ENCODE results near the gene ZNF865.

DNA sequence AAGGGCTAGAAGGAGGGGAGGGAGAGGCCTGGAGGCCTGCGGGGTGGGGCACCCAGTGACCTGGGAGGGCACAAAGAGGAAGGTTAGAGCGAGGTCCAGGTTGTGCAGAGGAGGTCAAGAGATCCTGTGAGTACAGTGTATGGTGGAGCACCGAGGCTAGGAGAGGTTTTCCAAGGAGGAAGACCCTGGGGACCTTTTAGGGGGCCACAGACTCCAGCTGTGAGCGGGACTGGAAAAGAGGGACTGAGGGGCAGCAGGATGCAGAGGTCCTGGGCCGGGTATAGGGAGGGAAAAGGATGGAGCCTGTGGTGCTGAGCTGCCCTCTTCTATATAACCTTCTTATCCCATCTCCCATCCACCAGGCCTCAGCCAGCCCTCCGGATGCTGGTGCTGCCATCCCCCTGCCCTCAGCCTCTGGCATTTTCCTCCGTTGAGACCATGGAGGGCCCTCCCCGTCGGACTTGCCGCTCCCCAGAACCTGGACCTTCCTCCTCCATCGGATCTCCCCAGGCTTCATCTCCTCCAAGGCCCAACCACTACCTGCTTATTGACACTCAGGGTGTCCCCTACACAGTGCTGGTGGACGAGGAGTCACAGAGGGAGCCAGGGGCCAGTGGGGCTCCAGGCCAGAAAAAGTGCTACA, 38.9 kb downstream of the ZNF865 start:
- TF ChIP-seq, protein P1, sequence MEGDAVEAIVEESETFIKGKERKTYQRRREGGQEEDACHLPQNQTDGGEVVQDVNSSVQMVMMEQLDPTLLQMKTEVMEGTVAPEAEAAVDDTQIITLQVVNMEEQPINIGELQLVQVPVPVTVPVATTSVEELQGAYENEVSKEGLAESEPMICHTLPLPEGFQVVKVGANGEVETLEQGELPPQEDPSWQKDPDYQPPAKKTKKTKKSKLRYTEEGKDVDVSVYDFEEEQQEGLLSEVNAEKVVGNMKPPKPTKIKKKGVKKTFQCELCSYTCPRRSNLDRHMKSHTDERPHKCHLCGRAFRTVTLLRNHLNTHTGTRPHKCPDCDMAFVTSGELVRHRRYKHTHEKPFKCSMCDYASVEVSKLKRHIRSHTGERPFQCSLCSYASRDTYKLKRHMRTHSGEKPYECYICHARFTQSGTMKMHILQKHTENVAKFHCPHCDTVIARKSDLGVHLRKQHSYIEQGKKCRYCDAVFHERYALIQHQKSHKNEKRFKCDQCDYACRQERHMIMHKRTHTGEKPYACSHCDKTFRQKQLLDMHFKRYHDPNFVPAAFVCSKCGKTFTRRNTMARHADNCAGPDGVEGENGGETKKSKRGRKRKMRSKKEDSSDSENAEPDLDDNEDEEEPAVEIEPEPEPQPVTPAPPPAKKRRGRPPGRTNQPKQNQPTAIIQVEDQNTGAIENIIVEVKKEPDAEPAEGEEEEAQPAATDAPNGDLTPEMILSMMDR (IDR thresholded peaks at IDR 0.05 in 2 of 3, conservative IDR thresholded peaks at IDR 0.05 in 1 of 3; ENCODE audit: borderline replicate concordance in 1 of 3, insufficient read depth in 1 of 3, low read depth in 2 of 3, low read length in 2 of 3), result no peak
- TF ChIP-seq, protein P2, sequence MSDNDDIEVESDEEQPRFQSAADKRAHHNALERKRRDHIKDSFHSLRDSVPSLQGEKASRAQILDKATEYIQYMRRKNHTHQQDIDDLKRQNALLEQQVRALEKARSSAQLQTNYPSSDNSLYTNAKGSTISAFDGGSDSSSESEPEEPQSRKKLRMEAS (IDR thresholded peaks at IDR 0.05), result no peak
- TF ChIP-seq POLR2A (IDR thresholded peaks at IDR 0.05; ENCODE audit: borderline replicate concordance, extremely low read depth, insufficient read depth, insufficient read length) (no peak), EZH2 (IDR thresholded peaks at IDR 0.05) (no peak)
- TF ChIP-seq, protein P3, sequence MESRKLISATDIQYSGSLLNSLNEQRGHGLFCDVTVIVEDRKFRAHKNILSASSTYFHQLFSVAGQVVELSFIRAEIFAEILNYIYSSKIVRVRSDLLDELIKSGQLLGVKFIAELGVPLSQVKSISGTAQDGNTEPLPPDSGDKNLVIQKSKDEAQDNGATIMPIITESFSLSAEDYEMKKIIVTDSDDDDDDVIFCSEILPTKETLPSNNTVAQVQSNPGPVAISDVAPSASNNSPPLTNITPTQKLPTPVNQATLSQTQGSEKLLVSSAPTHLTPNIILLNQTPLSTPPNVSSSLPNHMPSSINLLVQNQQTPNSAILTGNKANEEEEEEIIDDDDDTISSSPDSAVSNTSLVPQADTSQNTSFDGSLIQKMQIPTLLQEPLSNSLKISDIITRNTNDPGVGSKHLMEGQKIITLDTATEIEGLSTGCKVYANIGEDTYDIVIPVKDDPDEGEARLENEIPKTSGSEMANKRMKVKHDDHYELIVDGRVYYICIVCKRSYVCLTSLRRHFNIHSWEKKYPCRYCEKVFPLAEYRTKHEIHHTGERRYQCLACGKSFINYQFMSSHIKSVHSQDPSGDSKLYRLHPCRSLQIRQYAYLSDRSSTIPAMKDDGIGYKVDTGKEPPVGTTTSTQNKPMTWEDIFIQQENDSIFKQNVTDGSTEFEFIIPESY (IDR thresholded peaks at IDR 0.05; ENCODE audit: extremely low read depth, insufficient replicate concordance, low read length), result no peak
